Progenitor cell of endocrine pancreas (in vitro differentiated cells): Measurements from ENCODE around the gene ORAI3. TPM values are rescaled to one million over a fixed set of nuclear protein-coding genes. Genes with fewer than 3 reads are reported as not detected.

Source experiments
- DNase-seq: peaks from one replicate; pipeline ENCODE4 v3.0.0; 2021; ENCODE audit warnings: low spot score; ENCODE audit not compliant: unreplicated experiment
- H3K27ac Mint-ChIP-seq: 2 replicates; pipeline ENCODE4 v1.8.0; 2021; ENCODE audit warnings: mild to moderate bottlenecking, moderate library complexity, mixed read lengths
- H3K27me3 Mint-ChIP-seq: 2 replicates; pipeline ENCODE4 v1.8.0; 2021; ENCODE audit warnings: mixed read lengths
- H3K36me3 Mint-ChIP-seq: 2 replicates; pipeline ENCODE4 v1.8.0; 2022; ENCODE audit warnings: mixed read lengths; ENCODE audit not compliant: insufficient read depth
- H3K4me1 Mint-ChIP-seq: 2 replicates; pipeline ENCODE4 v1.8.0; 2021; ENCODE audit warnings: low read depth, mixed read lengths
- H3K4me3 Mint-ChIP-seq: 2 replicates; pipeline ENCODE4 v1.8.0; 2021; ENCODE audit warnings: low read depth, mild to moderate bottlenecking, moderate library complexity, mixed read lengths
- H3K9me3 Mint-ChIP-seq: 2 replicates; pipeline ENCODE4 v1.8.0; 2021; ENCODE audit warnings: low read depth, mixed read lengths
- CTCF ChIP-seq: fragments of 200-600 bp; sonication (generic); IDR thresholded peaks from one replicate; pipeline ENCODE4 v1.5.0; 2021; ENCODE audit warnings: antibody characterized with exemption, mild to moderate bottlenecking; ENCODE audit not compliant: unreplicated experiment
- total RNA-seq: library from RNA; stranded (reverse); gene quantifications from 2 replicates; pipeline ENCODE4 v1.2.1, GENCODE V29; 2021

ORAI3 gene
- total RNA-seq, 1 donor from 2014 or later: 19.1 TPM

- Mint-ChIP-seq H3K27me3 (no peaks in the 10 kb centered on the region), H3K4me1 (peaks cover 2% of the 10 kb centered on the region), H3K9me3 (no peaks in the 10 kb centered on the region), H3K27ac (peak within 1 kb of the TSS; percentile 84), H3K36me3 (peaks cover 8% of the 10 kb centered on the region), H3K4me3 (peak within 1 kb of the TSS; percentile 56)
- TF ChIP-seq CTCF: peak; percentile 86
- peak; percentile 90 for DNase-seq
Observed at GRCh38 chr16:30984669-30985400, 36.0 kb downstream of the ORAI3 start, which contains the start of gene HSD3B7. HSD3B7 (plus strand) TSS chr16:30985207; CDS start chr16:30985659, 452 bp downstream.

GRCh38 chr16:30985401-30986128 lies 36.7 kb downstream of the ORAI3 start:
- peak; percentile 39 for DNase-seq
- Mint-ChIP-seq H3K36me3 (peaks cover 5% of the 10 kb centered on the region), H3K9me3 (no peaks in the 10 kb centered on the region), H3K27me3 (no peaks in the 10 kb centered on the region), H3K27ac (peak overlapping the region; percentile 84), H3K4me1 (peaks cover 2% of the 10 kb centered on the region), H3K4me3 (peak overlapping the region; percentile 56)
- no peak for TF ChIP-seq CTCF

GRCh38 chr16:30986129-30986991 lies 37.5 kb downstream of the ORAI3 start:
- no peak for DNase-seq
- Mint-ChIP-seq H3K4me1 (peaks cover 2% of the 10 kb centered on the region), H3K4me3 (no peak overlapping the region), H3K36me3 (peaks cover 5% of the 10 kb centered on the region), H3K27me3 (no peaks in the 10 kb centered on the region), H3K9me3 (no peaks in the 10 kb centered on the region), H3K27ac (no peak overlapping the region)
- no peak for TF ChIP-seq CTCF

- H3K4me1 Mint-ChIP-seq: peaks cover 2% of the 10 kb centered on the region
- H3K9me3 Mint-ChIP-seq: no peaks in the 10 kb centered on the region
- no peak for TF ChIP-seq CTCF
- no peak overlapping the region for H3K4me3 Mint-ChIP-seq
- H3K27ac Mint-ChIP-seq: no peak overlapping the region
- H3K27me3 Mint-ChIP-seq: no peaks in the 10 kb centered on the region
- H3K36me3 Mint-ChIP-seq: peaks cover 5% of the 10 kb centered on the region
- DNase-seq: no peak
Observed at GRCh38 chr16:30987581-30988190, 38.8 kb downstream of the ORAI3 start.
